ENCODE results near the gene ALK. TPM values are rescaled to one million over a fixed set of nuclear protein-coding genes. Genes with fewer than 3 reads are reported as not detected.

ALK gene
- total RNA-seq, 1 experiment from 2014 or later, result not detected

DNA sequence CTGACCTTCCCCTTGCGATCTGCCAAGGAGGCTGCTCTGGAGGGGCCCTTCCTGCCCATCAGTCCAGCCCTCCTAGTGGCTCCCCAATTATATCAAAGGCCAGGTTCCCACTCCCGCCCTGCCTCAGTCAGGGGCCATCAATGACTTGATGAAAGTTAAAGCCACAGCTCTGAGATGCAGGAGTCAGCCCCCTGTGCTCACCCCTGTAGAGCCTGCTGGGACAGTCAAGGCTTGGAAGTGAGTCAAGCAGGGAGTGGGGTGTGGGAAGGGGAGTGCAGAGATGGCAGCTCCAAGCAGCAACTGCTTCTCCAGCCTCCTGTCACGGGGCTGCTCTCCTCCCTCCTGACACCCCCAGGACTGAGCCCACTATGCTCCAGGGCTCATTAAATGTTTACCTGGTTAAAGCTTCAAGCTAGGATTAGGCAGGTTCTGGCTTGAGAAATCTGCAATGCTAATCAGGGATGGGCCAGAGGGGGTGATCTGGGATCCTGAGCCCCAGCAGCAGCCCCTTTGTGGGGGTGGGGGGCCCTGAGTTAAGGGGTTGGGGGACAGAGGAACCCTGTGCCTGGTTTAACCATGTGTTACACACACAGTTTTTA is 42.7 kb upstream of the ALK start:
- Histone ChIP-seq H2AFZ (ENCODE audit: low read length) (no peak overlapping the region), H4K8ac (replicated peaks; ENCODE audit: insufficient read length, low read depth, low read length) (no peak overlapping the region), H3K56ac (ENCODE audit: insufficient read length, low read depth, low read length) (no peak overlapping the region), H3K4ac (ENCODE audit: low read depth, low read length) (no peak overlapping the region), H4K20me1 (ENCODE audit: control insufficient read depth, insufficient read depth, insufficient read length) (no peaks in the 10 kb centered on the region), H3K79me2 (ENCODE audit: insufficient read depth, low read length) (no peaks in the 10 kb centered on the region), H3K27ac (ENCODE audit: insufficient read length, low read depth, low read length) (no peak overlapping the region), H3K79me1 (ENCODE audit: insufficient read depth, low read depth, low read length, poor library complexity, severe bottlenecking) (no peaks in the 10 kb centered on the region), H3K23me2 (ENCODE audit: insufficient read length, low read depth, low read length, poor library complexity, severe bottlenecking) (no peaks in the 10 kb centered on the region), H3K4me2 (ENCODE audit: insufficient read depth, insufficient read length, low read length) (no peak overlapping the region), H2AK5ac (ENCODE audit: insufficient read length, low read length) (no peak overlapping the region), H3T11ph (ENCODE audit: low read length) (no peak overlapping the region), H3K23ac (ENCODE audit: insufficient read length, low read depth, low read length) (no peak overlapping the region), H2BK15ac (ENCODE audit: low read depth, low read length) (no peak overlapping the region), H4K91ac (ENCODE audit: insufficient read length, low read depth, low read length) (no peak overlapping the region), H3K14ac (ENCODE audit: insufficient read depth, low read length) (no peak overlapping the region), H3K4me1 (ENCODE audit: insufficient read depth, low read length) (no peaks in the 10 kb centered on the region), H2BK20ac (ENCODE audit: low read depth, low read length, poor library complexity, severe bottlenecking) (no peak overlapping the region), H2BK5ac (ENCODE audit: insufficient read length, low read length) (no peak overlapping the region), H3K9ac (ENCODE audit: extremely low read depth, insufficient read length, low read length) (no peak overlapping the region), H4K5ac (ENCODE audit: insufficient read length, low read depth, low read length) (no peak overlapping the region), H3K9me3 (ENCODE audit: control insufficient read depth, low read depth, low read length) (no peaks in the 10 kb centered on the region), H3K18ac (ENCODE audit: insufficient read length, low read depth, low read length) (no peak overlapping the region), H2BK120ac (ENCODE audit: low read depth, low read length, poor library complexity, severe bottlenecking) (no peak overlapping the region), H3K27me3 (ENCODE audit: insufficient read depth, low read length) (no peaks in the 10 kb centered on the region), H2BK12ac (ENCODE audit: insufficient read length, low read depth, low read length) (no peak overlapping the region)
- no peak overlapping the region for H3K27ac Mint-ChIP-seq
- TF ChIP-seq, protein P1, sequence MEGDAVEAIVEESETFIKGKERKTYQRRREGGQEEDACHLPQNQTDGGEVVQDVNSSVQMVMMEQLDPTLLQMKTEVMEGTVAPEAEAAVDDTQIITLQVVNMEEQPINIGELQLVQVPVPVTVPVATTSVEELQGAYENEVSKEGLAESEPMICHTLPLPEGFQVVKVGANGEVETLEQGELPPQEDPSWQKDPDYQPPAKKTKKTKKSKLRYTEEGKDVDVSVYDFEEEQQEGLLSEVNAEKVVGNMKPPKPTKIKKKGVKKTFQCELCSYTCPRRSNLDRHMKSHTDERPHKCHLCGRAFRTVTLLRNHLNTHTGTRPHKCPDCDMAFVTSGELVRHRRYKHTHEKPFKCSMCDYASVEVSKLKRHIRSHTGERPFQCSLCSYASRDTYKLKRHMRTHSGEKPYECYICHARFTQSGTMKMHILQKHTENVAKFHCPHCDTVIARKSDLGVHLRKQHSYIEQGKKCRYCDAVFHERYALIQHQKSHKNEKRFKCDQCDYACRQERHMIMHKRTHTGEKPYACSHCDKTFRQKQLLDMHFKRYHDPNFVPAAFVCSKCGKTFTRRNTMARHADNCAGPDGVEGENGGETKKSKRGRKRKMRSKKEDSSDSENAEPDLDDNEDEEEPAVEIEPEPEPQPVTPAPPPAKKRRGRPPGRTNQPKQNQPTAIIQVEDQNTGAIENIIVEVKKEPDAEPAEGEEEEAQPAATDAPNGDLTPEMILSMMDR (conservative IDR thresholded peaks at IDR 0.05), result no peak
- H3K9me3 Mint-ChIP-seq, result no peaks in the 10 kb centered on the region
- WGBS (ENCODE audit: extremely low coverage, insufficient read length, low lambda C conversion rate), result no CpG with 5 or more reads among the region's 3 CpGs
- H3K36me3 Mint-ChIP-seq (ENCODE audit: insufficient read depth in 1 of 3, low read depth in 3 of 3), result no peaks in the 10 kb centered on the region
- no peak for DNase-seq
- H3K4me3 Mint-ChIP-seq, result no peak overlapping the region
- H3K4me1 Mint-ChIP-seq, result peaks cover 11 to 27% of the 10 kb centered on the region in 2 experiments
- H3K27me3 Mint-ChIP-seq (ENCODE audit: low read depth), result peaks cover 10% of the 10 kb centered on the region
